GM21717 (cell line): Measurements from ENCODE around the gene PTX3.

Experiments
- ATAC-seq: cut with Tn5 transposase; IDR thresholded peaks from one replicate; pipeline ENCODE4 v1.9.1; 2021; ENCODE audit warnings: mild to moderate bottlenecking, moderate library complexity; ENCODE audit not compliant: unreplicated experiment

The PTX3 gene

DNA sequence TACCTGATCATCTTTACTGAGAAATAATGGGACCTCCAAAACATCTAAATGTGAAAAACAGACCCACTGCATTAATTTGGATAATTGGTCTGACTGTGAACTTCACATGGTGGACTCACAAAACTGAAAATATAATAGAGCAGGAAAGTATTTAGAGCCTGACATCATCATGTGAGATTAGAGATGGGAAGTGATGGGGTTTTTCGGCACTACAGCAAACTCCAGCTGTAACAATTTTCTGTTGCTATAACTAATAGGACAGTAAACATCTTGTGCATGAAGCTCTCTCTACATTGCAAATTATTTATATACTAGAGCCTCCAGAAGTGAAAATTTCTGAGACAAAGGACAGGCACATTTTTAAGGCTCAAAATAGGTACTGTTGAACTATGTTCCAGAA, 34.4 kb downstream of the PTX3 start:
- ATAC-seq = no peak

DNA sequence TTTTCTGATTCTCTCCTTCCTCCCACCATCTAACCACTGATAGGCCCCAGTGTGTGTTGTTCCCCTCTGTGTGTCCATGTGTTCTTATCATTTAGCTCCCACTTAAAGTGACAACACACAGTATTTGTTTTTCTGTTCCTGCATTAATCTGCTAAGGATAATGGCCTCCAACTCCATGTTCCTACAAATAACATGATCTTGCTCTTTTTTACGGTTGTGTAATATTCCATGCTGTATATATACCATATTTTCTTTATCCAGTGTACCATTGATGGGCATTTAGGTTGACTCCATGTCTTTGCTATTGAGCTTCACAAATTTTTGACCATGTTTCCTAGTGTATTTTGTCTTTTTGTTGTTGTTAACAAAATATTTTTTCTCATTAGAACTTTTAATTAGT, 36.0 kb downstream of the PTX3 start:
- ATAC-seq = no peak

DNA sequence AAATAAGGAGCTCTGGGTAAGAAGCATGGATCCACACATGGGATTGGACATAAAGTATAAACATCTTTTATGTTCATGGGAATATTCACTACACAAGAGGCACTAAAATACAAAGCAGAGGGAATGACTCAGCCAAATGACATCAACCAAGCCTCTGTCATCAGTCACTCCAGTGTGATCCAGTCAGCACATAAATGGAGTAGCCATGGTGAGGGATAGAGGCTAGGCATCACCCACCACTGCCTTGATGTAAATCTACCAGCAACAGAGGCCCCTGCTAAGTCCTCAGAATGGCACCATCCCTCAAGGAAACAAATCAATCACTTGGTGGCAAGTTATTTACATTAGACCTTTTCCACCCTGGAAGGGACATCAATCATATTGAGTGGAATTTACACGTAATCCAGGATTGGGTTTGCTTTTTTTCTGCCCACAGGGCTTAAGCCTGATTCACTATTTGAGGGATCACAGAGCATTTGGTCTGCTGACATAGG, 39.3 kb downstream of the PTX3 start:
- no peak for ATAC-seq

DNA sequence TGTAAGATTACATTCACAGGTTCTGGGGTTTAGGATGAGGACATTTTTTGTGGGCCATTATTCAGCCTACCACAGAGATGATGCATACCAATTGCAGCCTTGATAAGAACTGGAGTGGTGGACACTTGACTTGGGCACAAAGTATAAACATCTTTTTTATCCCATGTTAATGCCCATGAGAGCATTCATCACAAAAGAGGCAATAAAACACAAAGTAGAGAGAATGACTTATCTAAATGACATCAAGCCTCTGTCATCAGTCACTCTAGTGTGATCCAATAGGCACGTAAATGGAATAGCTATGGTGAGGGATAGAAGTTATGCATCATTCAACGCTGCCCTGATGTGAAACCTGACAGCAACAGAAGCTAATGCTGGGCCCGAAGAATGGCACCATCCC, 40.8 kb downstream of the PTX3 start:
- ATAC-seq = no peak

DNA sequence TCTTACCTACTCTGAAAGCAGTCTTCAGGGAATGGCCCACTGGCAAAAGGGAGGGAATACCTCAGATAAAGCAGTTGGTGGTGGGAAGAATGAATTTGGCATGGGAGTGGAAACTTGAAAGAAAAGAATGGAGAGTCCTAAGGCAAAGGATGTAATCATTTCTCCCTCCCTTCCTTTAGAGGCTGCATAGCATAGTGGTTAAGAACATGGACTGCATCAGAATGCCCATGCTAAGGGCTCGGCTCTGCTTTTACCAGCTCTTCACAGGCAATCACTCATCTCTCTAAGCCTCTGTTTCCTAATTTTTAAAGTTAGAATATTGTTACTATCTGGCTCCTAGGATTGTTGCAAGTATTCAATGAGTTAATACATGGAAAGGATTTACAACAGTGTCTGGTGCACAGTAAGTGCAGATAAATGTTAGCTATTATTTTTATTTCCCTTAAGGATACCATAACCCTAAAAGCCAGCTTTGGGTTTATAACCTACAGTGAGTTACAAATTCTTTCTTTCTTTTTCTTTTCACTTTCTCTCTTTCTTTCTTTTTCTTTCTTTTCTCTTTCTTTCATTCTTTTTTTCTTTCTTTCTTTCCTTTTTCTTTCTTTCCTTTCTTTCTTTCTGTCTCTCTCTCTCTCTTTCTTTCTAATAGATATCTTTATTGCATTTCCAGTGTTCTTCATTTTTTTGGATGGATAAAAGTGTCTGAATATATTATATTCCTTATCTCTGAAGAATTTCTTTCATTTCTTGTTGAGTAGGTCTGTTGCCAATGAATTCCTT, 43.0 kb downstream of the PTX3 start:
- no peak for ATAC-seq

DNA sequence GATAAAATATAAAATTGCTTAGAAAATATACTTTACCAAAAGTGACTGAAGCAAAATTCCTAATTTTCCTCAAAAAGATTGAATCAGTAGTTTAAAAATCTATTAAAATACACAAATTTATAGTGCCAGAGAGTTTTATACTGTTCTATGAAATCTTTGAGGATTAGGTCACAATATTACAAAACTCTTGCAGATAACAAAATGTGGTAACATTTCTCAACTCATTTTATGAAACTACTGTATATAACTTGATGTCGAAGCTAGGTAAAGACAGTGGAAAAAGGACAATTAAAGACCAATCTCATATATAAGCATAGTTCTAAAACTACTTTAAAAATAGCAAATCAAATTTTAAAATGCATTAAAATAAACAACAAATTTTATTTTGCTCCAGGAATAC, 50.7 kb downstream of the PTX3 start:
- ATAC-seq = no peak

GRCh38 chr3:157488144-157488543, 51.5 kb downstream of the PTX3 start:
- no peak for ATAC-seq

DNA sequence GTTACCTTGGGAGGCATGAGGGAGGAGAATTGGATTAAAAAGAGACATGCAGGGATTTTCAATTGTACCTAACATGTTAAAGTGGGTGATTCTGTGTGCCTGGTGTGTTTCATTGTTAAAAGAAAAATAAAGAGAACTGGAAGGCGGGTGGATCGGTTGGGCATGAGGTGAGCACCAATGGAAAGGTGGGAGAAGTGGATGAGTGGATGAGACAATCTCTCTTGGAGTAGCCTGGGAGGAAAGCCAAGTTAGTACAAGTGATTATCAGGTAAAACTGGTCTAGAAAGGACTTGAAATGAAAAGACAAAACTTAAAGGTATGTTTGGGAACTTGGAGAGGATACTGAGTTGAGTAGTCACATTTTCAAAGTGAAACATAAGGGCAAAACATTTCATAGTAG, 54.5 kb downstream of the PTX3 start:
- no peak for ATAC-seq
